LHCN-M2 (cell line): ENCODE measurements around the gene AGBL5. TPM values are rescaled to one million over a fixed set of nuclear protein-coding genes. Genes with fewer than 3 reads are reported as not detected.
A peak's percentile ranks its signal among the peaks of the same experiment; 100 is the strongest.

Experiments used
- DNase-seq: peaks from one replicate; pipeline ENCODE4 v3.0.0-alpha.2; 2012; ENCODE audit warnings: low read depth
- total RNA-seq: library from RNA; depleted of rRNA; stranded (reverse); fragments of >200 nt; gene quantifications from 2 replicates; pipeline ENCODE4 v1.2.3, GENCODE V29; 2014

Gene AGBL5
- total RNA-seq, 1 experiment from 2014 or later = 29.2 TPM

DNA sequence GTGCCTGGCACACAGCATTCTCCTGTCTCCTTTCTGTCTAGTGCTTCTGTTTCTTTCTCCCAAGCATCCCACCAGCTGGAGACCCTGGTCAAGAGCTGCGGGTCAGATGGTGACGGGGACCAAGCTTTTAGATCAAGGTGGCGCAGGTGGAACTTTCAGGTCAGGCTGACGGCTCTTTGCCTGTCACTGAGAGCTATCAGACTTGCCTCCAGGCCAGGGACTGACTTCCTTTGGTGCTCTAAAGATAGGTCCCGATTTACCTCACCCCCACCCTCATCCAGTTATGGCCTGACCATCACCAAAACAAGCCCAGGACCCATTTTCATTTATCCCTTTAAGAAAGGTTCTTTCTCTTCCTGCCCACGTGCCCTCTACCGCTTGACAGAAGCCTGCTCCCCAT lies 25.8 kb downstream of the AGBL5 start:
- DNase-seq = no peak

GRCh38 chr2:27078267-27079194 lies 27.1 kb downstream of the AGBL5 start, which contains the start of gene EMILIN1:
EMILIN1 (plus strand) TSS chr2:27078615; CDS start chr2:27079066, 451 bp downstream.
- no peak for DNase-seq

DNA sequence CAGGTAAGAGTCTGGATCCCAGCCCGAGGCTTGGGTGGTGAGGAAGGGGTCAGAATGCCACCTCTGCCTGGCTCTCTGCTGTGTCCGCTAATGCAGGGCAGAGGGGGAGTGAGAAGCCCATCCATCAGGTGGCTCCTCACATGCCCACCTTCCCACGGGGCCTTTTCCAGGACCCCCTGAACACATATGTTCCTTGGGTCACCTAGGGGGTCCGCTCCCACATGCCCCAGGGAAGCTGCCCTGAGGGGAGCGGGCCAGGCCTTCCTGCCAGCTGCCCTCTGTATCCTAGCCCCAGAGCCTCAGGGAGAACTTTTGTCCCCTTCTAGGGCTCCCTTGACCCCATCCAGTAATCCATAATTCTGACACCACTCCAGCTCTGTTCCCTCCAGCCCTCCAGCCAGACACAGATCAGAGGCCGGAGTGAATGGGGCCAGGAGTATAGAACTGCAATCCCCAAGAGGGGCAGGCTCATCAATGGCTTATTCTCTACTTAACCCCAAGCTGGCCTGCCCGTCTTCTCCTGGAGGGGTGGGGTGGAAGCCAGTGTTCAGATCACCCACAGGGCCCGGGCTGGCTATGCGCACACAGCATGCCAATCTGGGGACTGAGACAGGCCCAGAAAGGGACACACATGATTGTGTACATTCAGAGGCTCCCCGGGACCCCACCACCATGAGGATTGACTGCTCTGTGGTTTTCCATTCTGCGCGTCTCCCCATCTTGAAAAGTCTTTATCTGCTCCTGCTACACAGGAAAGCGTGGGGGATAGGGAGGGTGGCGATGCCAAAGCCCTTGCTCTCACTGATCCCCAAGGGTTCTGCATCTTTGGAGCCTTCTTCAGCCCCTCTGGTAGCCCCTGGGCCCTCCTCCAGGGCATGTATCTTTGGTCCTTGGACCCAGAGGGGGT lies 28.0 kb downstream of the AGBL5 start:
- DNase-seq = no peak

- no peak for DNase-seq
Observed at GRCh38 chr2:27080140-27080469, 28.6 kb downstream of the AGBL5 start.

DNA sequence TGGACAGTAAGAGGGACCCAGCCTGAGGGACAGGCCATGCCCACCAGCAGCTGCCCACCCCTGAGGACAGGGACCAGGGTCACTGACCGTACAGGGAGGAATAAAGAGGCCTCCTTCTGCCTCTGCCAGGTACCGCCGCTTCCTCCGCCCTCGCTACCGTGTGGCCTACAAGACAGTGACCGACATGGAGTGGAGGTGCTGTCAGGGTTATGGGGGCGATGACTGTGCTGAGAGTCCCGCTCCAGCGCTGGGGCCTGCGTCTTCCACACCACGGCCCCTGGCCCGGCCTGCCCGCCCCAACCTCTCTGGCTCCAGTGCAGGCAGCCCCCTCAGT lies 29.1 kb downstream of the AGBL5 start:
- DNase-seq = no peak

DNA sequence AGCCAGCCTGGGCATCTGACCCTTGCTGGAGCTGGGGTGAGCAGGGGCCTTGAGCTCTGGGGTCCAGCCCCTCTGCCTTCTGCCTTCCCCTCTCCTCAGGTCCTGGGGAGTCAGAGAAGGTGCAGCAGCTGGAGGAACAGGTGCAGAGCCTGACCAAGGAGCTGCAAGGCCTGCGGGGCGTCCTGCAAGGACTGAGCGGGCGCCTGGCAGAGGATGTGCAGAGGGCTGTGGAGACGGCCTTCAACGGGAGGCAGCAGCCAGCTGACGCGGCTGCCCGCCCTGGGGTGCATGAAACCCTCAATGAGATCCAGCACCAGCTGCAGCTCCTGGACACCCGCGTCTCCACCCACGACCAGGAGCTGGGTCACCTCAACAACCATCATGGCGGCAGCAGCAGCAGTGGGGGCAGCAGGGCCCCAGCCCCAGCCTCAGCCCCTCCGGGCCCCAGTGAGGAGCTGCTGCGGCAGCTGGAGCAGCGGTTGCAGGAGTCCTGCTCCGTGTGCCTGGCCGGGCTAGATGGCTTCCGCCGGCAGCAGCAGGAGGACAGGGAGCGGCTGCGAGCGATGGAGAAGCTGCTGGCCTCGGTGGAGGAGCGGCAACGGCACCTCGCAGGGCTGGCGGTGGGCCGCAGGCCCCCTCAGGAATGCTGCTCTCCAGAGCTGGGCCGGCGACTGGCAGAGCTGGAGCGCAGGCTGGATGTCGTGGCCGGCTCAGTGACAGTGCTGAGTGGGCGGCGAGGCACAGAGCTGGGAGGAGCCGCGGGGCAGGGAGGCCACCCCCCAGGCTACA lies 30.7 kb downstream of the AGBL5 start:
- no peak for DNase-seq

GRCh38 chr2:27082773-27083409 lies 31.4 kb downstream of the AGBL5 start:
- DNase-seq = no peak

DNA sequence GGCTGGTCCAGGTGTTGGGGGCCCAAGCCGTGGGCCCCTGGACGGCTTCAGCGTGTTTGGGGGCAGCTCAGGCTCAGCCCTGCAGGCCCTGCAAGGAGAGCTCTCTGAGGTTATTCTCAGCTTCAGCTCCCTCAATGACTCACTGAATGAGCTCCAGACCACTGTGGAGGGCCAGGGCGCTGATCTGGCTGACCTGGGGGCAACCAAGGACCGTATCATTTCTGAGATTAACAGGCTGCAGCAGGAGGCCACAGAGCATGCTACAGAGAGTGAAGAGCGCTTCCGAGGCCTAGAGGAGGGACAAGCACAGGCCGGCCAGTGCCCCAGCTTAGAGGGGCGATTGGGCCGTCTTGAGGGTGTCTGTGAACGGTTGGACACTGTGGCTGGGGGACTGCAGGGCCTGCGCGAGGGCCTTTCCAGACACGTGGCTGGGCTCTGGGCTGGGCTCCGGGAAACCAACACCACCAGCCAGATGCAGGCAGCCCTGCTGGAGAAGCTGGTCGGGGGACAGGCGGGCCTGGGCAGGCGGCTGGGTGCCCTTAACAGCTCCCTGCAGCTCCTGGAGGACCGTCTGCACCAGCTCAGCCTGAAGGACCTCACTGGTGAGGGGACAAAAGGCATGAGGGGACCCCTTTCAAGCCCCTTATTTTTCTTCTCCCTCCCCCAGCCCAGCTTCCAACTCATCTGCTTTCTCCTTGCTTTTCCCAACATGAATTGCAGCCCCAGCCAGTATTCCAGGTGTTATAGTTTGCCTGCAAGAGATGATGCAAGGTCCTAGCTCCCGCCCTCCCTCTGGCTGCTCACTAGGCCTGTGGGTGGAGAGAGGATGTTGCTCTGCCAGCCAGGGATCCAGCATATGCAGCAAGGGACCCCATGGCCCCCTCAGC lies 32.2 kb downstream of the AGBL5 start:
- DNase-seq = no peak

- no peak for DNase-seq
Observed at GRCh38 chr2:27084297-27085061, 33.0 kb downstream of the AGBL5 start.

DNA sequence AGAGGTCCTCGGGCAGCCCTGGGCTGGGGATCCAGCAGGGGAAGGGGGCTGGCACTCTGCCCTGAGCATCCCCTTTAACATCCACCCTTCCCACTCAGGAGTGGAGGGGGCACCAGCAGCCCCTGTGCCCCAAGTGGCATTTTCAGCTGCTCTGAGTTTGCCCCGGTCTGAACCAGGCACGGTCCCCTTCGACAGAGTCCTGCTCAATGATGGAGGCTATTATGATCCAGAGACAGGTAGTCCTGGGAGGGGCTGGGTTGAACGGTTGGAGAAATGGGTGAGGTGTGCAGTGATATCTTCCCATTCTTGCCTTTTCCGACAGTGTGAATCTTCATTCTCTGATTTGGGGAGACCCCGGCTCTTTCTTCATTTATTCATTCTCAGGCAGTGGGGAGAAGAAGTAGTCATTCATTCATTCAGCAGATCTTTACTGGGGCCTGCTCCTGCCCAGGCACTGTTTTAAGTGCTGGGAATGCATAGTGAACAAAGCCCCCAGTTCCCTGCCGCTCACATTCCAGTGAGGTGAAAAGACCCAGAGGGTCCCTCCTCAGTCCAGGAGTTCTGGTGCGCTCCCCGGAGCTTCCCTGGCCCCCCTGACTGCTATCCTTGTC lies 33.7 kb downstream of the AGBL5 start:
- no peak for DNase-seq

- peak; percentile 64 for DNase-seq
Observed at GRCh38 chr2:27085673-27086089, 34.2 kb downstream of the AGBL5 start.

- peak; percentile 84 for DNase-seq
Observed at GRCh38 chr2:27086090-27086723, 34.7 kb downstream of the AGBL5 start.

GRCh38 chr2:27086724-27087593 lies 35.5 kb downstream of the AGBL5 start, which contains the start of gene KHK:
KHK (plus strand) TSS chr2:27086772; CDS start chr2:27087260, 488 bp downstream.
- no peak for DNase-seq

DNA sequence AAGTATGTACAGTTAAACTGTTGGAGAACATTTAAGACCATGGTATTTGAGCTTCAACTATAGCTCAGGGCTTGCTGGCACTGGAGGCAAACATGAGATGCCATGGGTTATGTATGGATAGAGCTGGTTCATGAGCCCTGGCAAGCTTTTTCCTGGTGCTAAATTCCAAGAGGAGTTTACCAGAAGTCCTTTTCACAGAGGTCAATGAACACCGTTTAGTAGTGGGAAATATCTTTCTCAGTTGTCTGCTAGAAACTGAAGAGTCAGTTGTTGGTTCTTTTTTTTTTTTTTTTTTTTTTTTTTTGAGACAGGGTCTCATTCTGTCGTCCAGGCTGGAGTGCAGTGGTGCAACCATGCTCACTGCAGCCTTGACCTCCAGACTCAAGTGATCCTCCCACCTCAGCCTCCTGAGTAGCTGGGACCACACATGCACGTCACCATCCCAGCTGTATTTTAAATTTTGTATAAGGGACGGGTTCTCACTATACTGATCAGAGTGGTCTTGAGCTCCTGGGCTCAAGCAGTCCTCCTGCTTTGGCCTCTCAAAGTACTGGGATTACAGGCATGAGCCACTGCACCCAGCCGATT lies 36.4 kb downstream of the AGBL5 start:
- DNase-seq = no peak

GRCh38 chr2:27088634-27089033 lies 37.2 kb downstream of the AGBL5 start:
- DNase-seq = no peak

GRCh38 chr2:27089111-27089954 lies 37.9 kb downstream of the AGBL5 start:
- no peak for DNase-seq
